Measurements from ENCODE around the gene ZBTB40. TPM values are rescaled to one million over a fixed set of nuclear protein-coding genes. Genes with fewer than 3 reads are reported as not detected.

Gene ZBTB40
- total RNA-seq, 1 donor from 2014 or later, result 15.3 TPM

GRCh38 chr1:22522221-22522743 lies 70.6 kb downstream of the ZBTB40 start:
- H3K79me2 ChIP-seq (ENCODE audit: insufficient read depth, low read length), result no peaks in the 10 kb centered on the region
- no peaks in the 10 kb centered on the region for H3K27me3 Mint-ChIP-seq (ENCODE audit: low read depth, unreplicated experiment)
- no peaks in the 10 kb centered on the region for H3K27me3 ChIP-seq (ENCODE audit: insufficient read depth, low read length)
- H3K27ac ChIP-seq (ENCODE audit: low read depth, low read length), result no peak overlapping the region
- no peak overlapping the region for H3K4me3 Mint-ChIP-seq (ENCODE audit: unreplicated experiment)
- H2AFZ ChIP-seq (ENCODE audit: low read depth, low read length), result no peak overlapping the region
- peaks cover 50% of the 10 kb centered on the region for H3K36me3 ChIP-seq (ENCODE audit: insufficient read depth, low read length)
- H3K27ac Mint-ChIP-seq (ENCODE audit: unreplicated experiment), result no peak overlapping the region
- H3K4me2 ChIP-seq (ENCODE audit: low read length), result no peak overlapping the region
- DNase-seq (ENCODE audit: low read depth) (no peak), FAIRE-seq (no peak)
- H3K4me1 ChIP-seq (ENCODE audit: insufficient read depth, low read length), result no peaks in the 10 kb centered on the region
- no peak overlapping the region for H3K9ac ChIP-seq (ENCODE audit: low read length)
- peaks cover 19% of the 10 kb centered on the region for H3K36me3 Mint-ChIP-seq (ENCODE audit: low read depth, unreplicated experiment)
- TF ChIP-seq CTCF (IDR thresholded peaks at IDR 0.05; ENCODE audit: insufficient read depth, low read depth, low read length), result no peak
- no peak for TF ChIP-seq EZH2 (IDR thresholded peaks at IDR 0.05; ENCODE audit: insufficient read depth, low read length)
- H4K20me1 ChIP-seq (ENCODE audit: insufficient read depth, low read length), result no peaks in the 10 kb centered on the region
- H3K4me1 Mint-ChIP-seq (ENCODE audit: low read depth, unreplicated experiment), result no peaks in the 10 kb centered on the region
- H3K4me3 ChIP-seq (ENCODE audit: insufficient read depth, low read depth, low read length), result no peak overlapping the region
- H3K9me3 ChIP-seq (ENCODE audit: insufficient read depth, low read depth, low read length), result no peaks in the 10 kb centered on the region
- H3K9me3 Mint-ChIP-seq (ENCODE audit: unreplicated experiment), result no peaks in the 10 kb centered on the region

GRCh38 chr1:22524481-22524880 lies 72.8 kb downstream of the ZBTB40 start:
- Histone ChIP-seq H3K27me3 (ENCODE audit: insufficient read depth, low read length) (no peaks in the 10 kb centered on the region), H3K4me2 (ENCODE audit: low read length) (no peak overlapping the region), H3K36me3 (ENCODE audit: insufficient read depth, low read length) (peaks cover 41% of the 10 kb centered on the region), H3K4me3 (ENCODE audit: insufficient read depth, low read depth, low read length) (no peak overlapping the region), H3K9ac (ENCODE audit: low read length) (no peak overlapping the region), H3K9me3 (ENCODE audit: insufficient read depth, low read depth, low read length) (no peaks in the 10 kb centered on the region), H4K20me1 (ENCODE audit: insufficient read depth, low read length) (peaks cover 6% of the 10 kb centered on the region), H3K27ac (ENCODE audit: low read depth, low read length) (no peak overlapping the region), H3K79me2 (ENCODE audit: insufficient read depth, low read length) (no peaks in the 10 kb centered on the region), H3K4me1 (ENCODE audit: insufficient read depth, low read length) (no peaks in the 10 kb centered on the region), H2AFZ (ENCODE audit: low read depth, low read length) (no peak overlapping the region)
- TF ChIP-seq EZH2 (IDR thresholded peaks at IDR 0.05; ENCODE audit: insufficient read depth, low read length) (no peak), CTCF (IDR thresholded peaks at IDR 0.05; ENCODE audit: insufficient read depth, low read depth, low read length) (no peak)
- H3K27ac Mint-ChIP-seq (ENCODE audit: unreplicated experiment), result no peak overlapping the region
- H3K27me3 Mint-ChIP-seq (ENCODE audit: low read depth, unreplicated experiment), result no peaks in the 10 kb centered on the region
- no peak overlapping the region for H3K4me3 Mint-ChIP-seq (ENCODE audit: unreplicated experiment)
- FAIRE-seq, result no peak
- no peaks in the 10 kb centered on the region for H3K4me1 Mint-ChIP-seq (ENCODE audit: low read depth, unreplicated experiment)
- no peak for DNase-seq (ENCODE audit: low read depth)
- H3K36me3 Mint-ChIP-seq (ENCODE audit: low read depth, unreplicated experiment), result peaks cover 16% of the 10 kb centered on the region
- no peaks in the 10 kb centered on the region for H3K9me3 Mint-ChIP-seq (ENCODE audit: unreplicated experiment)

GRCh38 chr1:22525211-22525610 lies 73.6 kb downstream of the ZBTB40 start:
- no peak overlapping the region for H3K27ac ChIP-seq (ENCODE audit: low read depth, low read length)
- H3K27me3 ChIP-seq (ENCODE audit: insufficient read depth, low read length), result no peaks in the 10 kb centered on the region
- peaks cover 39% of the 10 kb centered on the region for H3K36me3 ChIP-seq (ENCODE audit: insufficient read depth, low read length)
- Mint-ChIP-seq H3K9me3 (ENCODE audit: unreplicated experiment) (no peaks in the 10 kb centered on the region), H3K27me3 (ENCODE audit: low read depth, unreplicated experiment) (no peaks in the 10 kb centered on the region), H3K4me3 (ENCODE audit: unreplicated experiment) (no peak overlapping the region), H3K36me3 (ENCODE audit: low read depth, unreplicated experiment) (peaks cover 12% of the 10 kb centered on the region), H3K4me1 (ENCODE audit: low read depth, unreplicated experiment) (peaks cover 2% of the 10 kb centered on the region), H3K27ac (ENCODE audit: unreplicated experiment) (no peak overlapping the region)
- DNase-seq (ENCODE audit: low read depth) (no peak), FAIRE-seq (no peak)
- no peaks in the 10 kb centered on the region for H3K9me3 ChIP-seq (ENCODE audit: insufficient read depth, low read depth, low read length)
- H3K79me2 ChIP-seq (ENCODE audit: insufficient read depth, low read length), result no peaks in the 10 kb centered on the region
- peaks cover 6% of the 10 kb centered on the region for H4K20me1 ChIP-seq (ENCODE audit: insufficient read depth, low read length)
- no peak overlapping the region for H2AFZ ChIP-seq (ENCODE audit: low read depth, low read length)
- no peaks in the 10 kb centered on the region for H3K4me1 ChIP-seq (ENCODE audit: insufficient read depth, low read length)
- no peak for TF ChIP-seq CTCF (IDR thresholded peaks at IDR 0.05; ENCODE audit: insufficient read depth, low read depth, low read length)
- TF ChIP-seq EZH2 (IDR thresholded peaks at IDR 0.05; ENCODE audit: insufficient read depth, low read length), result no peak
- no peak overlapping the region for H3K4me2 ChIP-seq (ENCODE audit: low read length)
- no peak overlapping the region for H3K4me3 ChIP-seq (ENCODE audit: insufficient read depth, low read depth, low read length)
- H3K9ac ChIP-seq (ENCODE audit: low read length), result no peak overlapping the region

Measured in astrocyte (in vitro differentiated cells and primary cell).